DND-41 (cell line): Measurements from ENCODE around the gene NRIP1.

Experiments
- CTCF ChIP-seq: IDR thresholded peaks from 2 replicates; pipeline ENCODE4 v1.5.1; 2012; ENCODE audit warnings: borderline replicate concordance, low read length, moderate library complexity, mild to moderate bottlenecking; ENCODE audit not compliant: poor library complexity, severe bottlenecking; ENCODE audit errors: extremely low read depth
- EZH2 ChIP-seq: IDR thresholded peaks from 3 replicates; pipeline ENCODE4 v1.6.1; 2012; ENCODE audit warnings: borderline replicate concordance, low read depth, mild to moderate bottlenecking, moderate library complexity, low read length, inconsistent platforms; ENCODE audit not compliant: severe bottlenecking

DNA sequence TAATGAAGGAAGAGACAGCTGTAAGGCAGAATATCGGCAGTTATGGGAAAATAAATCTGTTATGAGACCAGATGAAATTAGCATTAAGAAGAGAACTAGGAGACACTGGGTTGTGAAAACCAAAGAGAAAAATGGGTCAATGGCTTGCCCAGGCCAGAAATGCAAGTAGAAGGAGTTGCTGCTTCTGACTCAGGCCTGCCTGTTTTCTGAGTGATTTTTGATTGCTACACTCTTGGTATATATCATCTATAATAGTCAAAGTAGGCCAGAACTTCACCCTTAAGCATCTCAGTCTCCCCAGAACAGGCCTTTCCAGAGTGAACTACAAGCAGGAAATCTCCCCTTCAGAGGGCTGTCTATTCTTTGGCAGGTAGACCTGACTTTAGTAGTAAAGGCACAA lies 107.0 kb downstream of the NRIP1 start:
- TF ChIP-seq CTCF (no peak), EZH2 (no peak)
